ENCODE measurements around the gene KCNK4.
A peak's percentile ranks its signal among the peaks of the same experiment; 100 is the strongest.

KCNK4 gene

DNA sequence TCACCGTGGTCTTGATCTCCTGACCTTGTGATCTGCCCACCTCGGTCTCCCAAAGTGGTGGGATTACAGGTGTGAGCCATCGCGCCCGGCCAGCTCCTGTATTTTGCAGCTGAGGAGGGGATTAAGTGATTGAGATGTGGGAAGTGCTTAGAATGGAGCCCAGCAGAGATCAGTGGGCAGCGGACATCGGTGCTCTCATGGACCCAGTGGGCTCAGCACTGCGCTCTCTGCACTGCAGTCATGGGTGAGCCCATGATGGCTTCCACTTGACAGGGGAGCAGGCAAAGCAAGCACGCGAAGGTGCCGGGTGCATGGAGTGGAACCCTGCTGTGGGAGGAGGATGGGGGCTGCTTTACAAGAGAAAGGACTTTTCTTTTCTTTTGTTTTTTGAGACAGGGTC is 39.8 kb downstream of the KCNK4 start:
- TF ChIP-seq, protein P1, sequence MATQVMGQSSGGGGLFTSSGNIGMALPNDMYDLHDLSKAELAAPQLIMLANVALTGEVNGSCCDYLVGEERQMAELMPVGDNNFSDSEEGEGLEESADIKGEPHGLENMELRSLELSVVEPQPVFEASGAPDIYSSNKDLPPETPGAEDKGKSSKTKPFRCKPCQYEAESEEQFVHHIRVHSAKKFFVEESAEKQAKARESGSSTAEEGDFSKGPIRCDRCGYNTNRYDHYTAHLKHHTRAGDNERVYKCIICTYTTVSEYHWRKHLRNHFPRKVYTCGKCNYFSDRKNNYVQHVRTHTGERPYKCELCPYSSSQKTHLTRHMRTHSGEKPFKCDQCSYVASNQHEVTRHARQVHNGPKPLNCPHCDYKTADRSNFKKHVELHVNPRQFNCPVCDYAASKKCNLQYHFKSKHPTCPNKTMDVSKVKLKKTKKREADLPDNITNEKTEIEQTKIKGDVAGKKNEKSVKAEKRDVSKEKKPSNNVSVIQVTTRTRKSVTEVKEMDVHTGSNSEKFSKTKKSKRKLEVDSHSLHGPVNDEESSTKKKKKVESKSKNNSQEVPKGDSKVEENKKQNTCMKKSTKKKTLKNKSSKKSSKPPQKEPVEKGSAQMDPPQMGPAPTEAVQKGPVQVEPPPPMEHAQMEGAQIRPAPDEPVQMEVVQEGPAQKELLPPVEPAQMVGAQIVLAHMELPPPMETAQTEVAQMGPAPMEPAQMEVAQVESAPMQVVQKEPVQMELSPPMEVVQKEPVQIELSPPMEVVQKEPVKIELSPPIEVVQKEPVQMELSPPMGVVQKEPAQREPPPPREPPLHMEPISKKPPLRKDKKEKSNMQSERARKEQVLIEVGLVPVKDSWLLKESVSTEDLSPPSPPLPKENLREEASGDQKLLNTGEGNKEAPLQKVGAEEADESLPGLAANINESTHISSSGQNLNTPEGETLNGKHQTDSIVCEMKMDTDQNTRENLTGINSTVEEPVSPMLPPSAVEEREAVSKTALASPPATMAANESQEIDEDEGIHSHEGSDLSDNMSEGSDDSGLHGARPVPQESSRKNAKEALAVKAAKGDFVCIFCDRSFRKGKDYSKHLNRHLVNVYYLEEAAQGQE (IDR thresholded peaks at IDR 0.05; ENCODE audit: low read depth) = no peak
- no peak for TF ChIP-seq CEBPB (IDR thresholded peaks at IDR 0.05)
- no peak for TF ChIP-seq MAX (IDR thresholded peaks at IDR 0.05)
- TF ChIP-seq TEAD4 (IDR thresholded peaks at IDR 0.05) = no peak
- no peak for TF ChIP-seq EGR1 (IDR thresholded peaks at IDR 0.05)
- no peak for TF ChIP-seq NFIC (IDR thresholded peaks at IDR 0.05)
- TF ChIP-seq YY1 (IDR thresholded peaks at IDR 0.05; ENCODE audit: low read depth) = no peak
- no peak for TF ChIP-seq EP300 (IDR thresholded peaks at IDR 0.05; ENCODE audit: borderline replicate concordance)
- TF ChIP-seq, protein P2, sequence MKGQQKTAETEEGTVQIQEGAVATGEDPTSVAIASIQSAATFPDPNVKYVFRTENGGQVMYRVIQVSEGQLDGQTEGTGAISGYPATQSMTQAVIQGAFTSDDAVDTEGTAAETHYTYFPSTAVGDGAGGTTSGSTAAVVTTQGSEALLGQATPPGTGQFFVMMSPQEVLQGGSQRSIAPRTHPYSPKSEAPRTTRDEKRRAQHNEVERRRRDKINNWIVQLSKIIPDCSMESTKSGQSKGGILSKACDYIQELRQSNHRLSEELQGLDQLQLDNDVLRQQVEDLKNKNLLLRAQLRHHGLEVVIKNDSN (IDR thresholded peaks at IDR 0.05) = no peak
- no peak for TF ChIP-seq TCF12 (IDR thresholded peaks at IDR 0.05; ENCODE audit: low read depth)
- no peak for TF ChIP-seq TAF1 (IDR thresholded peaks at IDR 0.05; ENCODE audit: low read depth)
- TF ChIP-seq CREB1 (IDR thresholded peaks at IDR 0.05; ENCODE audit: low read depth) = no peak
- no peak for TF ChIP-seq FOXM1 (IDR thresholded peaks at IDR 0.05; ENCODE audit: borderline replicate concordance, low read depth)
- no peak for TF ChIP-seq RAD21 (IDR thresholded peaks at IDR 0.05; ENCODE audit: low read depth)
- no peak for TF ChIP-seq ZBTB7A (IDR thresholded peaks at IDR 0.05; ENCODE audit: low read depth)

GRCh38 chr11:64331569-64332371 is 40.7 kb downstream of the KCNK4 start:
- TF ChIP-seq, protein P2 (IDR thresholded peaks at IDR 0.05) = peak; percentile 25; the same call in 1 of the 2 replicates
- TF ChIP-seq TAF1 (IDR thresholded peaks at IDR 0.05; ENCODE audit: low read depth) (no peak), TCF12 (IDR thresholded peaks at IDR 0.05; ENCODE audit: low read depth) (peak; percentile 81), EGR1 (IDR thresholded peaks at IDR 0.05) (no peak), NFIC (IDR thresholded peaks at IDR 0.05) (peak; percentile 83), CREB1 (IDR thresholded peaks at IDR 0.05; ENCODE audit: low read depth) (no peak), CEBPB (IDR thresholded peaks at IDR 0.05) (no peak), FOXM1 (IDR thresholded peaks at IDR 0.05; ENCODE audit: borderline replicate concordance, low read depth) (no peak), MAX (IDR thresholded peaks at IDR 0.05) (peak; percentile 31), ZBTB7A (IDR thresholded peaks at IDR 0.05; ENCODE audit: low read depth) (peak; percentile 71), EP300 (IDR thresholded peaks at IDR 0.05; ENCODE audit: borderline replicate concordance) (no peak), YY1 (IDR thresholded peaks at IDR 0.05; ENCODE audit: low read depth) (no peak), RAD21 (IDR thresholded peaks at IDR 0.05; ENCODE audit: low read depth) (peak; percentile 63), TEAD4 (IDR thresholded peaks at IDR 0.05) (no peak)
- TF ChIP-seq, protein P1 (IDR thresholded peaks at IDR 0.05; ENCODE audit: low read depth) = no peak

DNA sequence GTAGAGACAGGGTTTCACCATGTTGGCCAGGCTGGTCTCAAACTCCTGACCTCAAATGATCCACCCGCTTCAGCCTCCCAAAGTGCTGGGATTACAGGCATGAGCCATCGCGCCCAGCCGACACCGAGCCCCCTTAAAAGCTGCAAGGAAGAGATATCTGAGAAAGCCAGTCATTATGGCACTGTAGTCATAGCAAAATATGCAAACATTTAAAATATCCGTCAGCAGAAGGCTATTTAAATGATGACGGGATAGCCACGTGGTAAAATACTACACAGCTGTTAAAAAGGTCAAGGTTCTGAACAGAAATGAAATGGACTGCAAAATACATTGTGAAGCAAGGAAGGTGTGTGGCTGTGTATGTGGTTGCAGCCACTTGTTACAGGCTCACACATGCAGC is 42.5 kb downstream of the KCNK4 start:
- no peak for TF ChIP-seq ZBTB7A (IDR thresholded peaks at IDR 0.05; ENCODE audit: low read depth)
- TF ChIP-seq MAX (IDR thresholded peaks at IDR 0.05) = no peak
- TF ChIP-seq, protein P2 (IDR thresholded peaks at IDR 0.05) = no peak
- no peak for TF ChIP-seq TEAD4 (IDR thresholded peaks at IDR 0.05)
- TF ChIP-seq, protein P1 (IDR thresholded peaks at IDR 0.05; ENCODE audit: low read depth) = no peak
- no peak for TF ChIP-seq FOXM1 (IDR thresholded peaks at IDR 0.05; ENCODE audit: borderline replicate concordance, low read depth)
- TF ChIP-seq CREB1 (IDR thresholded peaks at IDR 0.05; ENCODE audit: low read depth) = no peak

Data from Ishikawa (cell line).